WERI-Rb-1 (cell line): ENCODE measurements around the gene LMNA.
"Not testable (repeated sequence)": the region's sequence is repeated elsewhere in the genome, so short reads cannot be mapped to it uniquely, and the experiment has no call there.

Experiments used
- DNase-seq: peaks from one replicate; pipeline ENCODE4 v3.0.0-alpha.2; 2020
- H3K27ac ChIP-seq: fragments of 250-450 bp; sonication (Bioruptor Pico); 2 replicates; pipeline ENCODE4 v1.5.1; 2020; ENCODE audit warnings: mild to moderate bottlenecking, moderate library complexity
- H3K27me3 ChIP-seq: fragments of 250-450 bp; sonication (Bioruptor Pico); 2 replicates; pipeline ENCODE4 v1.5.1; 2021; ENCODE audit warnings: mild to moderate bottlenecking, low read depth, moderate library complexity; ENCODE audit not compliant: insufficient read depth, severe bottlenecking
- H3K36me3 ChIP-seq: fragments of 250-450 bp; sonication (Bioruptor Pico); 2 replicates; pipeline ENCODE4 v1.5.1; 2020; ENCODE audit warnings: mild to moderate bottlenecking, moderate library complexity
- H3K4me3 ChIP-seq: 2 replicates; pipeline ENCODE4 v1.5.1; 2011; ENCODE audit warnings: low read depth, mild to moderate bottlenecking, control low read depth, low read length
- H3K9me3 ChIP-seq: fragments of 250-450 bp; sonication (Bioruptor Pico); 2 replicates; pipeline ENCODE4 v1.5.1; 2021; ENCODE audit warnings: mild to moderate bottlenecking, moderate library complexity; ENCODE audit not compliant: severe bottlenecking
- CTCF ChIP-seq: IDR thresholded peaks from 2 replicates; pipeline ENCODE4 v1.5.1; 2011; ENCODE audit warnings: low read depth, mild to moderate bottlenecking, control low read depth, inconsistent platforms, low read length

The LMNA gene

GRCh38 chr1:156115514-156116374, 1.2 kb downstream of the LMNA start:
- TF ChIP-seq CTCF: no peak
- Histone ChIP-seq H3K27me3 (no peaks in the 10 kb centered on the region), H3K27ac (no peak overlapping the region), H3K4me3 (peak overlapping the region; percentile 91), H3K9me3 (no peaks in the 10 kb centered on the region), H3K36me3 (peaks cover 15% of the 10 kb centered on the region)
- peak; percentile 36 for DNase-seq

- H3K36me3 ChIP-seq: peaks cover 15% of the 10 kb centered on the region
- H3K4me3 ChIP-seq, H3K27me3 ChIP-seq, H3K9me3 ChIP-seq, H3K27ac ChIP-seq, DNase-seq: not testable (repeated sequence)
Observed at GRCh38 chr1:156116731-156117130, 2.2 kb downstream of the LMNA start.

GRCh38 chr1:156117414-156118176, 3.1 kb downstream of the LMNA start:
- H3K4me3 ChIP-seq: no peak overlapping the region
- no peak for DNase-seq
- H3K27ac ChIP-seq: no peak overlapping the region
- no peaks in the 10 kb centered on the region for H3K27me3 ChIP-seq
- peaks cover 15% of the 10 kb centered on the region for H3K36me3 ChIP-seq
- no peak for TF ChIP-seq CTCF
- H3K9me3 ChIP-seq: no peaks in the 10 kb centered on the region

- TF ChIP-seq CTCF: no peak
- no peak for DNase-seq
- H3K27ac ChIP-seq: no peak overlapping the region
- peaks cover 15% of the 10 kb centered on the region for H3K36me3 ChIP-seq
- no peaks in the 10 kb centered on the region for H3K27me3 ChIP-seq
- H3K4me3 ChIP-seq: no peak overlapping the region
- no peaks in the 10 kb centered on the region for H3K9me3 ChIP-seq
Observed at GRCh38 chr1:156118177-156118868, 3.8 kb downstream of the LMNA start.

- H3K27me3 ChIP-seq: no peaks in the 10 kb centered on the region
- H3K9me3 ChIP-seq: no peaks in the 10 kb centered on the region
- peak; percentile 72 for DNase-seq
- peaks cover 15% of the 10 kb centered on the region for H3K36me3 ChIP-seq
- H3K4me3 ChIP-seq: no peak overlapping the region
- peak; percentile 24 for TF ChIP-seq CTCF
- peak overlapping the region; percentile 93 for H3K27ac ChIP-seq
Observed at GRCh38 chr1:156119503-156120209, 5.1 kb downstream of the LMNA start.
